Stimulated activated CD8-positive, alpha-beta memory T cell treated with anti-CD3 and anti-CD28 coated beads, Interleukin-15, amount 100 ng/mL, for 1 hour (primary cell): Measurements from ENCODE around the gene IQSEC1.

ENCODE experiments used
- DNase-seq: peaks from one replicate; pipeline ENCODE4 v3.0.0-alpha.2; 2020; ENCODE audit warnings: low read depth

The IQSEC1 gene

GRCh38 chr3:12954180-12954579 lies 119.0 kb downstream of the IQSEC1 start:
- DNase-seq, result no peak

GRCh38 chr3:12953201-12953995 lies 119.8 kb downstream of the IQSEC1 start:
- DNase-seq, result no peak

GRCh38 chr3:12952343-12953200 lies 120.7 kb downstream of the IQSEC1 start:
- DNase-seq, result no peak

GRCh38 chr3:12948891-12949711 lies 124.1 kb downstream of the IQSEC1 start:
- DNase-seq, result no peak

GRCh38 chr3:12948371-12948770 lies 124.9 kb downstream of the IQSEC1 start:
- no peak for DNase-seq

- DNase-seq, result no peak
Measured at GRCh38 chr3:12947504-12948369, 125.5 kb downstream of the IQSEC1 start.

- DNase-seq, result no peak
Measured at GRCh38 chr3:12946649-12947316, 126.4 kb downstream of the IQSEC1 start.

GRCh38 chr3:12946251-12946648 lies 127.0 kb downstream of the IQSEC1 start:
- no peak for DNase-seq

GRCh38 chr3:12944849-12945248 lies 128.4 kb downstream of the IQSEC1 start:
- DNase-seq, result no peak

GRCh38 chr3:12944413-12944812 lies 128.8 kb downstream of the IQSEC1 start:
- no peak for DNase-seq

- DNase-seq, result no peak
Measured at GRCh38 chr3:12943124-12944021, 129.9 kb downstream of the IQSEC1 start.

GRCh38 chr3:12941495-12942023 lies 131.7 kb downstream of the IQSEC1 start:
- no peak for DNase-seq

GRCh38 chr3:12940854-12941253 lies 132.4 kb downstream of the IQSEC1 start:
- no peak for DNase-seq

GRCh38 chr3:12939137-12939536 lies 134.1 kb downstream of the IQSEC1 start:
- DNase-seq, result no peak

- no peak for DNase-seq
Measured at GRCh38 chr3:12938258-12938711, 134.9 kb downstream of the IQSEC1 start.

- no peak for DNase-seq
Measured at GRCh38 chr3:12935861-12936830, 137.1 kb downstream of the IQSEC1 start.

GRCh38 chr3:12935023-12935860 lies 138.0 kb downstream of the IQSEC1 start:
- no peak for DNase-seq
